Measurements from ENCODE around the gene ALDH16A1. TPM values are rescaled to one million over a fixed set of nuclear protein-coding genes. Genes with fewer than 3 reads are reported as not detected.

Gene ALDH16A1
- polyA plus RNA-seq, 3 donors = 14.5 to 15.0 (median 14.8) TPM

GRCh38 chr19:49423071-49423984 lies 29.7 kb upstream of the ALDH16A1 start, which contains the start of gene PTH2:
TSS of gene PTH2 (minus strand) at chr19:49423441. CDS start at chr19:49423339, 102 bp downstream.
- no peak for DNase-seq (ENCODE audit: low read depth in 3 of 3, low spot score in 2 of 3)

GRCh38 chr19:49423985-49424303 lies 29.1 kb upstream of the ALDH16A1 start:
- no peak for DNase-seq (ENCODE audit: low read depth in 3 of 3, low spot score in 2 of 3)

GRCh38 chr19:49425178-49425577 lies 27.8 kb upstream of the ALDH16A1 start, which contains the start of gene GFY:
TSS of gene GFY (plus strand) at chr19:49425388. CDS start at chr19:49426431, 1,043 bp downstream.
- DNase-seq (ENCODE audit: low read depth in 3 of 3, low spot score in 2 of 3) = no peak

GRCh38 chr19:49425922-49426592 lies 27.0 kb upstream of the ALDH16A1 start:
- no peak for DNase-seq (ENCODE audit: low read depth in 3 of 3, low spot score in 2 of 3)

- no peak for DNase-seq (ENCODE audit: low read depth in 3 of 3, low spot score in 2 of 3)
Observed at GRCh38 chr19:49427339-49427738, 25.7 kb upstream of the ALDH16A1 start.

GRCh38 chr19:49427855-49428546 lies 25.0 kb upstream of the ALDH16A1 start:
- DNase-seq (ENCODE audit: low read depth in 3 of 3, low spot score in 2 of 3) = no peak

- DNase-seq (ENCODE audit: low read depth in 3 of 3, low spot score in 2 of 3) = no peak
Observed at GRCh38 chr19:49428547-49429451, 24.2 kb upstream of the ALDH16A1 start.

- DNase-seq (ENCODE audit: low read depth in 3 of 3, low spot score in 2 of 3) = no peak
Observed at GRCh38 chr19:49430172-49430677, 22.8 kb upstream of the ALDH16A1 start.

- no peak for DNase-seq (ENCODE audit: low read depth in 3 of 3, low spot score in 2 of 3)
Observed at GRCh38 chr19:49430678-49431329, 22.2 kb upstream of the ALDH16A1 start.

- DNase-seq (ENCODE audit: low read depth in 3 of 3, low spot score in 2 of 3) = no peak
Observed at GRCh38 chr19:49431330-49431749, 21.7 kb upstream of the ALDH16A1 start.

- DNase-seq (ENCODE audit: low read depth in 3 of 3, low spot score in 2 of 3) = no peak
Observed at GRCh38 chr19:49432141-49433073, 20.6 kb upstream of the ALDH16A1 start.

- DNase-seq (ENCODE audit: low read depth in 3 of 3, low spot score in 2 of 3) = no peak
Observed at GRCh38 chr19:49433240-49433901, 19.7 kb upstream of the ALDH16A1 start.

- DNase-seq (ENCODE audit: low read depth in 3 of 3, low spot score in 2 of 3) = no peak
Observed at GRCh38 chr19:49434907-49435583, 18.0 kb upstream of the ALDH16A1 start.

- no peak for DNase-seq (ENCODE audit: low read depth in 3 of 3, low spot score in 2 of 3)
Observed at GRCh38 chr19:49435670-49436069, 17.4 kb upstream of the ALDH16A1 start.

- DNase-seq (ENCODE audit: low read depth in 3 of 3, low spot score in 2 of 3) = no peak
Observed at GRCh38 chr19:49436381-49437017, 16.5 kb upstream of the ALDH16A1 start.

GRCh38 chr19:49437231-49437630 lies 15.8 kb upstream of the ALDH16A1 start:
- DNase-seq (ENCODE audit: low read depth in 3 of 3, low spot score in 2 of 3) = no peak

GRCh38 chr19:49438261-49438660 lies 14.8 kb upstream of the ALDH16A1 start:
- no peak for DNase-seq (ENCODE audit: low read depth in 3 of 3, low spot score in 2 of 3)

Measured in right renal cortex interstitium (tissue), 3 donors.